ENCODE data around the gene FBXO48. TPM values are rescaled to one million over a fixed set of nuclear protein-coding genes. Genes with fewer than 3 reads are reported as not detected.
A peak's percentile ranks its signal among the peaks of the same experiment; 100 is the strongest.

FBXO48 gene
- total RNA-seq, 2 donors from 2014 or later, result 0.78 to 3.0 TPM

DNA sequence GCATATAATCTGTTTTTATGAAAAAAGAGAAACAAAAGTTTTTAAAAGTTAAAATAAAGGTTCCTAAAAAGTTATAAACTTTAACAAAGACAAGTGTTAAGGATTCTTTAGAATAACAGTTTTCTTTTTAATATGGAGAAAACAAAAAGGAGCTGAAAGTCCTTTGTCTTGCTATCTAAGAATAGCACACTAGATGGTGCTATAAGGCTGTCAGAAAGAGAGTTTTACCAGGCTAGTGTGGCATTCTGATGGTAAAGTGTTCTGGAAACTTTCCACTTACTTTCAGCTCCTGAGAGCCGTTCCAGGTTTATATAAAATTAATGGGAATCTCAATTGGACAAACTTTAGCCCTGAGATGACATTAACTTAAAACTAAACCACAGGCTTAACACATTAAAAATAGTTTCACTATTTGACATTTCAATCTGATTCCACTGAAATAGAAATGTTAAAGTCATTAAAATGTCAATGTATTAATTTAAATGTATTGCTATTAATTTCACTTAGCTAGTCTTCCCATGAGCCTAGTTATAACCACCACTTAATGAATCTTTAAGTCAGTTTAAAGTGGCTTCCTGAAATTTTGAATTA, 3.7 kb downstream of the FBXO48 start:
- intact Hi-C loops (cut with DNase I), result loop anchor here (5.0 to 10.0 kb wide), 2 partner anchors 254 to 461 kb away; no protein-coding TSS in a partner anchor
- ATAC-seq, result no peak
- Histone ChIP-seq H3K36me3 (replicated peaks in 1 of 2; ENCODE audit: insufficient read depth in 1 of 2, low read depth in 2 of 2) (no peaks in the 10 kb centered on the region), H3K27me3 (no peaks in the 10 kb centered on the region), H3K4me3 (no peak overlapping the region), H3K27ac (no peak overlapping the region), H3K4me1 (peaks cover 13% of the 10 kb centered on the region), H3K9me3 (no peaks in the 10 kb centered on the region)
- TF ChIP-seq, protein P1, sequence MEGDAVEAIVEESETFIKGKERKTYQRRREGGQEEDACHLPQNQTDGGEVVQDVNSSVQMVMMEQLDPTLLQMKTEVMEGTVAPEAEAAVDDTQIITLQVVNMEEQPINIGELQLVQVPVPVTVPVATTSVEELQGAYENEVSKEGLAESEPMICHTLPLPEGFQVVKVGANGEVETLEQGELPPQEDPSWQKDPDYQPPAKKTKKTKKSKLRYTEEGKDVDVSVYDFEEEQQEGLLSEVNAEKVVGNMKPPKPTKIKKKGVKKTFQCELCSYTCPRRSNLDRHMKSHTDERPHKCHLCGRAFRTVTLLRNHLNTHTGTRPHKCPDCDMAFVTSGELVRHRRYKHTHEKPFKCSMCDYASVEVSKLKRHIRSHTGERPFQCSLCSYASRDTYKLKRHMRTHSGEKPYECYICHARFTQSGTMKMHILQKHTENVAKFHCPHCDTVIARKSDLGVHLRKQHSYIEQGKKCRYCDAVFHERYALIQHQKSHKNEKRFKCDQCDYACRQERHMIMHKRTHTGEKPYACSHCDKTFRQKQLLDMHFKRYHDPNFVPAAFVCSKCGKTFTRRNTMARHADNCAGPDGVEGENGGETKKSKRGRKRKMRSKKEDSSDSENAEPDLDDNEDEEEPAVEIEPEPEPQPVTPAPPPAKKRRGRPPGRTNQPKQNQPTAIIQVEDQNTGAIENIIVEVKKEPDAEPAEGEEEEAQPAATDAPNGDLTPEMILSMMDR (IDR thresholded peaks at IDR 0.05), result peak; percentile 52 to 90 (median 77)
- no peak for TF ChIP-seq POLR2A (IDR thresholded peaks at IDR 0.05)
- WGBS, 2 donors, result 0% methylated on average over 1 of the region's 1 CpG
- DNase-seq, result no peak

- H3K36me3 ChIP-seq (replicated peaks in 1 of 2; ENCODE audit: insufficient read depth in 1 of 2, low read depth in 2 of 2), result no peaks in the 10 kb centered on the region
- no peaks in the 10 kb centered on the region for H3K4me1 ChIP-seq
- 30 to 34% methylated on average over 1 of the region's 1 CpG for WGBS, 2 donors
- H3K4me3 ChIP-seq, result no peak overlapping the region
- no peak for ATAC-seq
- H3K27ac ChIP-seq, result no peak overlapping the region
- intact Hi-C loops (cut with DNase I), result no loop called here
- no peak for DNase-seq
- no peaks in the 10 kb centered on the region for H3K9me3 ChIP-seq
- no peak for TF ChIP-seq POLR2A (IDR thresholded peaks at IDR 0.05)
- TF ChIP-seq, protein P1 (IDR thresholded peaks at IDR 0.05), result no peak
- no peaks in the 10 kb centered on the region for H3K27me3 ChIP-seq
These were observed 8.1 kb downstream of the FBXO48 start for GRCh38 chr2:68458981-68459380.

- no peak for ATAC-seq
- no peak for TF ChIP-seq POLR2A (IDR thresholded peaks at IDR 0.05)
- TF ChIP-seq, protein P1 (IDR thresholded peaks at IDR 0.05), result no peak
- intact Hi-C loops (cut with DNase I), result no loop called here
- Histone ChIP-seq H3K27ac (no peak overlapping the region), H3K4me3 (no peak overlapping the region), H3K9me3 (no peaks in the 10 kb centered on the region), H3K4me1 (no peaks in the 10 kb centered on the region), H3K36me3 (replicated peaks in 1 of 2; ENCODE audit: insufficient read depth in 1 of 2, low read depth in 2 of 2) (no peaks in the 10 kb centered on the region), H3K27me3 (no peaks in the 10 kb centered on the region)
- DNase-seq, result no peak
- 57 to 61% methylated on average over 4 of the region's 4 CpGs for WGBS, 2 donors
These were observed 10.9 kb downstream of the FBXO48 start for GRCh38 chr2:68456198-68456597.

DNA sequence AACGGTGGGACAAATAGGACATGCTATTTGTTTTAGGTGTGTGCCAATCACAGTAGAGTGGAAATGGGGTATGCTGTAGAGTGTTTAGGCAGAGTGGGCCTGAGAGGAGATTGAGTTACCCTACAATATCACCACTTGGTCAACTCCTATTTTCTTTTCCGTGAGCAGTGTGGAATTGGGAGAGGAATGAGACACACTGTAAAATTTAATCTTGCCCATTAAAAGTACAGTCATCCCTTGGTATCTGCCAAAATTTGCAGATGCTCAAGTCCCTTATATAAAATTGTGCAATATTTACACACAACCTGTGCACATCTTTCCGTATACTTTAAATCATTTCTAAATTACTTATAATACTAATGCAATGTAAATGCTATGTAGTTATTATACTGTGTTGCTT, 12.4 kb downstream of the FBXO48 start:
- no peak overlapping the region for H3K4me3 ChIP-seq
- no peaks in the 10 kb centered on the region for H3K9me3 ChIP-seq
- no peaks in the 10 kb centered on the region for H3K36me3 ChIP-seq (replicated peaks in 1 of 2; ENCODE audit: insufficient read depth in 1 of 2, low read depth in 2 of 2)
- no peak for DNase-seq
- no peak for ATAC-seq
- TF ChIP-seq, protein P1 (IDR thresholded peaks at IDR 0.05), result no peak
- no peak for TF ChIP-seq POLR2A (IDR thresholded peaks at IDR 0.05)
- H3K27me3 ChIP-seq, result no peaks in the 10 kb centered on the region
- WGBS, 2 donors, result 67 to 68% methylated on average over 3 of the region's 3 CpGs
- intact Hi-C loops (cut with DNase I), result no loop called here
- H3K27ac ChIP-seq, result no peak overlapping the region
- H3K4me1 ChIP-seq, result no peaks in the 10 kb centered on the region

- Histone ChIP-seq H3K27ac (no peak overlapping the region), H3K4me1 (no peaks in the 10 kb centered on the region), H3K4me3 (no peak overlapping the region), H3K27me3 (no peaks in the 10 kb centered on the region), H3K36me3 (replicated peaks in 1 of 2; ENCODE audit: insufficient read depth in 1 of 2, low read depth in 2 of 2) (no peaks in the 10 kb centered on the region), H3K9me3 (no peaks in the 10 kb centered on the region)
- TF ChIP-seq POLR2A (IDR thresholded peaks at IDR 0.05), result no peak
- TF ChIP-seq, protein P1 (IDR thresholded peaks at IDR 0.05), result no peak
- no peak for DNase-seq
- no peak for ATAC-seq
- intact Hi-C loops (cut with DNase I), result no loop called here
- WGBS, 2 donors, result 36 to 82% methylated on average over 2 of the region's 2 CpGs
These were observed 13.2 kb downstream of the FBXO48 start for GRCh38 chr2:68453761-68454360.
